HEK293 (cell line): ENCODE data around the gene KIAA0232.

Experiments
- CTCF ChIP-seq: fragments of 450-650 bp; formaldehyde crosslinking; IDR thresholded peaks from 2 replicates; pipeline ENCODE4 v1.5.1; 2016; ENCODE audit warnings: missing biosample characterization, missing genetic modification characterization
- KLF1 ChIP-seq: fragments of 450-650 bp; formaldehyde crosslinking; IDR thresholded peaks from 2 replicates; pipeline ENCODE4 v1.5.1; 2016; ENCODE audit warnings: missing biosample characterization, missing genetic modification characterization
- KLF7 ChIP-seq: fragments of 450-650 bp; formaldehyde crosslinking; IDR thresholded peaks from 2 replicates; pipeline ENCODE4 v1.5.1; 2016; ENCODE audit warnings: missing biosample characterization, missing genetic modification characterization, borderline replicate concordance
- YY1 ChIP-seq: fragments of 450-650 bp; formaldehyde crosslinking; IDR thresholded peaks from 2 replicates; pipeline ENCODE4 v1.5.1; 2018; ENCODE audit warnings: missing biosample characterization, missing genetic modification characterization
- ZNF114 ChIP-seq: fragments of 450-650 bp; formaldehyde crosslinking; IDR thresholded peaks from 2 replicates; pipeline ENCODE4 v1.5.0; 2017; ENCODE audit warnings: missing biosample characterization, missing genetic modification characterization
- ZNF121 ChIP-seq: fragments of 450-650 bp; formaldehyde crosslinking; IDR thresholded peaks from 2 replicates; pipeline ENCODE4 v1.5.1; 2016; ENCODE audit warnings: missing biosample characterization, missing genetic modification characterization
- ZNF423 ChIP-seq: fragments of 450-650 bp; formaldehyde crosslinking; IDR thresholded peaks from 2 replicates; pipeline ENCODE4 v1.5.1; 2016; ENCODE audit warnings: missing biosample characterization, missing genetic modification characterization

GRCh38 chr4:6739920-6740319, 42.6 kb upstream of the KIAA0232 start:
- TF ChIP-seq CTCF (tag by site-specific recombination): no peak
- no peak for TF ChIP-seq KLF1 (tag by site-specific recombination)
- TF ChIP-seq YY1: no peak
- TF ChIP-seq ZNF423 (tag by site-specific recombination): no peak
- no peak for TF ChIP-seq ZNF121
- TF ChIP-seq ZNF114 (tag by site-specific recombination): no peak
- no peak for TF ChIP-seq KLF7 (tag by site-specific recombination)
